C4-2B (cell line): ENCODE data around the gene TEAD4.

ENCODE experiments used
- ZFX ChIP-seq: fragments of 450-650 bp; IDR thresholded peaks from 2 replicates; pipeline ENCODE4 v1.6.1; 2017
- TF ChIP-seq, protein P1 (sequence below): fragments of 450-650 bp; conservative IDR thresholded peaks from 2 replicates; pipeline ENCODE4 v1.5.1; 2017; ENCODE audit warnings: mild to moderate bottlenecking

DNA sequence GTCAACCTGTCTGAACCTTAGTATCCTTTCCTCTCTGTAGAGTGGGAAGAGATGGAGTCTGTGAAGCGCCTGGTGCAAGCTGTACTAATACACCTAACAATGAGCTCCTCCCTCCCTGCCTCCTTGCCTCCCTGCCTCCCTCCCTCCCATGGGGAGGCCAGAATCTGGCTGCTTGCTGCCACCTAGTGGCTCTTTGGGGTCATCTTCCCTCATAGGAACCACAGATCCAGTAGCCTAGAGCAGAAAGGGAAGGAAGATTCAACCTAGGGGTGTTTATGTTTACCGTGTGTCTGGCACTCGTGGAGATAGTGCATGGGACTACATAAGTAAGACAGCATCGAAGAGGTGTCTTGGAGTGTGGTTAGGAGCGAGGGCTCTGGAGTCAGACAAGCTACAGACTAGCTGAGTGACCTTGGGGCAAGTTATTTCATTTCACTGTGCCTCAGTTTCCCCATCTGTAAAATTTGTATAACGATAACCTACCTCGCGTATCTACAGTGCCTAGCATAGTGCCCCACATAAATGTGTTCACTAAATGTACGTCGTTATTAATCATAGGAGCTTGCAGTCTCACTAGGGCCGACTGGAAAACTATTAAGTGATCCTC, 82.5 kb downstream of the TEAD4 start:
- TF ChIP-seq, protein P1, sequence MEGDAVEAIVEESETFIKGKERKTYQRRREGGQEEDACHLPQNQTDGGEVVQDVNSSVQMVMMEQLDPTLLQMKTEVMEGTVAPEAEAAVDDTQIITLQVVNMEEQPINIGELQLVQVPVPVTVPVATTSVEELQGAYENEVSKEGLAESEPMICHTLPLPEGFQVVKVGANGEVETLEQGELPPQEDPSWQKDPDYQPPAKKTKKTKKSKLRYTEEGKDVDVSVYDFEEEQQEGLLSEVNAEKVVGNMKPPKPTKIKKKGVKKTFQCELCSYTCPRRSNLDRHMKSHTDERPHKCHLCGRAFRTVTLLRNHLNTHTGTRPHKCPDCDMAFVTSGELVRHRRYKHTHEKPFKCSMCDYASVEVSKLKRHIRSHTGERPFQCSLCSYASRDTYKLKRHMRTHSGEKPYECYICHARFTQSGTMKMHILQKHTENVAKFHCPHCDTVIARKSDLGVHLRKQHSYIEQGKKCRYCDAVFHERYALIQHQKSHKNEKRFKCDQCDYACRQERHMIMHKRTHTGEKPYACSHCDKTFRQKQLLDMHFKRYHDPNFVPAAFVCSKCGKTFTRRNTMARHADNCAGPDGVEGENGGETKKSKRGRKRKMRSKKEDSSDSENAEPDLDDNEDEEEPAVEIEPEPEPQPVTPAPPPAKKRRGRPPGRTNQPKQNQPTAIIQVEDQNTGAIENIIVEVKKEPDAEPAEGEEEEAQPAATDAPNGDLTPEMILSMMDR: peak; percentile 85
- TF ChIP-seq ZFX: no peak
